Neuronal stem cell (in vitro differentiated cells): Measurements from ENCODE around the gene COG4.

Source experiments
- DNase-seq: peaks from one replicate; pipeline ENCODE4 v3.0.0-alpha.2; 2013; ENCODE audit warnings: low spot score
- H2AFZ ChIP-seq: one replicate; pipeline ENCODE4 v1.6.1; 2013; ENCODE audit warnings: mild to moderate bottlenecking, low read length, inconsistent platforms
- H2AK5ac ChIP-seq: 2 replicates; pipeline ENCODE4 v1.6.1; 2013; ENCODE audit warnings: low read depth, mild to moderate bottlenecking, inconsistent platforms, low read length, moderate library complexity, mixed read lengths
- H2BK120ac ChIP-seq: 2 replicates; pipeline ENCODE4 v1.6.1; 2013; ENCODE audit warnings: low read depth, mild to moderate bottlenecking, inconsistent platforms, low read length, moderate library complexity, mixed read lengths
- H2BK12ac ChIP-seq: one replicate; pipeline ENCODE4 v1.6.1; 2013; ENCODE audit warnings: low read length, inconsistent platforms
- H2BK15ac ChIP-seq: 2 replicates; pipeline ENCODE4 v1.6.1; 2013; ENCODE audit warnings: mild to moderate bottlenecking, low read length, inconsistent platforms, mixed read lengths
- H2BK5ac ChIP-seq: one replicate; pipeline ENCODE4 v1.6.1; 2013; ENCODE audit warnings: inconsistent platforms, mild to moderate bottlenecking, low read length, moderate library complexity
- H3K14ac ChIP-seq: one replicate; pipeline ENCODE4 v1.6.1; 2013; ENCODE audit warnings: low read length, inconsistent platforms
- H3K18ac ChIP-seq: 2 replicates; pipeline ENCODE4 v1.6.1; 2013; ENCODE audit warnings: low read length, inconsistent platforms
- H3K23ac ChIP-seq: 2 replicates; pipeline ENCODE4 v1.6.1; 2013; ENCODE audit warnings: low read depth, mild to moderate bottlenecking, mixed read lengths, low read length, inconsistent platforms; ENCODE audit not compliant: poor library complexity
- H3K27ac ChIP-seq: replicated peaks from 3 replicates; pipeline ENCODE4 v1.5.1; 2013; ENCODE audit warnings: low read length, inconsistent platforms
- H3K27me3 ChIP-seq, 3 experiments: 2 replicates each; pipeline ENCODE4 v1.6.1; 2013; ENCODE audit warnings: low read length in 3 of 3, mild to moderate bottlenecking in 2 of 3, inconsistent platforms in 1 of 3, low read depth in 1 of 3, mixed read lengths in 1 of 3, moderate library complexity in 1 of 3; ENCODE audit not compliant: control insufficient read depth in 3 of 3, insufficient read depth in 3 of 3
- H3K36me3 ChIP-seq, 2 donors: replicated peaks in 1 of 2; 2 replicates each; pipeline ENCODE4 v1.6.1; 2013; ENCODE audit warnings: low read length in 2 of 2; ENCODE audit not compliant: control insufficient read depth in 2 of 2, insufficient read depth in 2 of 2
- H3K4ac ChIP-seq: 2 replicates; pipeline ENCODE4 v1.6.1; 2013; ENCODE audit warnings: inconsistent platforms, mild to moderate bottlenecking, low read length, moderate library complexity
- H3K4me1 ChIP-seq, 2 donors: 1 replicate in 1 of 2; 2 replicates in 1 of 2; pipeline ENCODE4 v1.6.1; 2013; ENCODE audit warnings: low read length in 2 of 2, low read depth in 1 of 2; ENCODE audit not compliant: control insufficient read depth in 2 of 2, insufficient read depth in 1 of 2
- H3K4me2 ChIP-seq: one replicate; pipeline ENCODE4 v1.6.1; 2013; ENCODE audit warnings: mild to moderate bottlenecking, low read length, inconsistent platforms; ENCODE audit not compliant: insufficient read depth, poor library complexity, severe bottlenecking
- H3K4me3 ChIP-seq, 2 donors: 2 replicates each; pipeline ENCODE4 v1.5.1; 2013; ENCODE audit warnings: low read length in 2 of 2, mild to moderate bottlenecking in 2 of 2, inconsistent platforms in 1 of 2, moderate library complexity in 1 of 2
- H3K79me1 ChIP-seq: one replicate; pipeline ENCODE4 v1.6.1; 2013; ENCODE audit warnings: low read depth, mild to moderate bottlenecking, inconsistent platforms, low read length, moderate library complexity
- H3K9ac ChIP-seq: one replicate; pipeline ENCODE4 v1.6.1; 2013; ENCODE audit warnings: mild to moderate bottlenecking, low read depth, low read length, inconsistent platforms; ENCODE audit not compliant: poor library complexity
- H3K9me3 ChIP-seq, 2 donors: replicated peaks in 1 of 2; 2 replicates each; pipeline versions ENCODE3 to v1.6.1; 2013; ENCODE audit warnings: low read length in 2 of 2, mild to moderate bottlenecking in 2 of 2, inconsistent platforms in 1 of 2, low read depth in 1 of 2, mixed read lengths in 1 of 2, moderate library complexity in 1 of 2; ENCODE audit not compliant: control insufficient read depth in 2 of 2, insufficient read depth in 1 of 2
- H4K8ac ChIP-seq: one replicate; pipeline ENCODE4 v1.6.1; 2013; ENCODE audit warnings: low read depth, mild to moderate bottlenecking, inconsistent platforms, low read length, moderate library complexity
- H4K91ac ChIP-seq: one replicate; pipeline ENCODE4 v1.6.1; 2013; ENCODE audit warnings: low read length, low read depth, mild to moderate bottlenecking, inconsistent platforms; ENCODE audit not compliant: poor library complexity
- WGBS, 2 donors: extraction: QIAGEN DNeasy Blood & Tissue Kit; methylation state at CpG; one replicate each; pipeline ENCODE4 v1.1.7; 2013; ENCODE audit warnings: missing lambda C conversion rate in 2 of 2, mixed read lengths in 1 of 2; ENCODE audit not compliant: insufficient read length in 2 of 2, insufficient replicate concordance in 1 of 2; ENCODE audit errors: extremely low coverage in 2 of 2; 5-methylcytosine and 5-hydroxymethylcytosine counted together

COG4 gene

GRCh38 chr16:70496513-70496912 is 26.8 kb downstream of the COG4 start:
- H3K79me1 ChIP-seq, result no peaks in the 10 kb centered on the region
- H2AK5ac ChIP-seq, result no peak overlapping the region
- no peak overlapping the region for H4K8ac ChIP-seq
- no peak overlapping the region for H3K9ac ChIP-seq
- H3K4me1 ChIP-seq, result peaks cover 0 to 2% of the 10 kb centered on the region in 2 donors
- H3K18ac ChIP-seq, result no peak overlapping the region
- H2AFZ ChIP-seq, result no peak overlapping the region
- H3K27me3 ChIP-seq, result no peaks in the 10 kb centered on the region
- peaks cover 21 to 84% of the 10 kb centered on the region in 2 donors for H3K36me3 ChIP-seq
- no peak for DNase-seq
- no peaks in the 10 kb centered on the region for H3K9me3 ChIP-seq
- no peak overlapping the region for H3K27ac ChIP-seq
- no peak overlapping the region for H4K91ac ChIP-seq
- H3K23ac ChIP-seq, result no peak overlapping the region
- no peak overlapping the region for H3K4me3 ChIP-seq
- no peak overlapping the region for H2BK15ac ChIP-seq
- no peak overlapping the region for H2BK120ac ChIP-seq
- no peak overlapping the region for H3K4me2 ChIP-seq
- H2BK12ac ChIP-seq, result no peak overlapping the region
- H3K14ac ChIP-seq, result no peak overlapping the region
- no peak overlapping the region for H3K4ac ChIP-seq
- WGBS, 2 donors, result no CpG with 5 or more reads among the region's 6 CpGs
- H2BK5ac ChIP-seq, result no peak overlapping the region

DNA sequence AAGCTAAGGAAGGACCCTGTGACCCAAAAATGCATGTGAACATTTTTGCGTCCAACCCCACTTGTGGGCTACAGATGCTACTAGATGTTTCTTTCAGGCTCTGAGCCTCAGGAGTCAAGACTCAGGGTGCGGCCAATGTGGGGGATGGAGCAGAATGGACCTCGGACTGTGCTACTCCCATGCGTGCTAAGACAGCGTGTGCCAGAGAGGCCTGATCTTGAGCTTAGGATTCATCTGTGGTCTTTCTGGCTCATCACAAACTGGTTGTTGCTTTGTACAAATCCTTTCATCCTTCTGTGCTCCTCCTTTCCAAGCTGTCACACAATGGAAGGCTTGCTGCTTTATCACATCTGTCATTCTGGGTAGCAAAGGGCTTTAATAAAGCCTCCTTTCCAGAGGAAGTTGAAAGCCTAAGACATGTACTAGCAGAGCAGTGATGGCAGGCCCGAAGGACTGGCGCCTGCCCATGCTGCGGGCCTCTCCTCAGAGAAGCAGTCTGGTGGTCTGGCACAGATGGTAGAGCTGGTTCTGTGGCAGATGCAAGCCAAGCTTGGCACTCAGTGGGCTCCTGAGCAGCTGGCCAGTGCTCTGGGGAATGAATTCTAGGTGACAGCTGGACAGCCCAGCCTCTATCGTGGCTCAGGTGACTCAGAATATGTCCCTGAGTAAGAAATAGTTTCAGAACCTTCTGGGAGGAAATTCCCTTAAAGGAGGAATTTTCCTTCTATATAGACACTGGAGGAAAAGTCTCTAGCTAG is 27.8 kb downstream of the COG4 start:
- Histone ChIP-seq H3K9ac (no peak overlapping the region), H3K18ac (no peak overlapping the region), H3K4me2 (no peak overlapping the region), H2BK12ac (no peak overlapping the region), H2BK120ac (no peak overlapping the region), H3K4me1 (no peaks in the 10 kb centered on the region), H3K14ac (no peak overlapping the region), H3K23ac (no peak overlapping the region), H2BK15ac (no peak overlapping the region), H3K27ac (no peak overlapping the region), H4K8ac (no peak overlapping the region), H3K4me3 (no peak overlapping the region), H2AFZ (no peak overlapping the region), H2AK5ac (no peak overlapping the region), H3K36me3 (peaks cover 21 to 78% of the 10 kb centered on the region in 2 donors), H3K79me1 (no peaks in the 10 kb centered on the region), H3K9me3 (no peaks in the 10 kb centered on the region), H2BK5ac (no peak overlapping the region), H3K27me3 (no peaks in the 10 kb centered on the region), H4K91ac (no peak overlapping the region), H3K4ac (no peak overlapping the region)
- WGBS, 2 donors, result no CpG with 5 or more reads among the region's 9 CpGs
- no peak for DNase-seq

GRCh38 chr16:70494777-70495176 is 28.6 kb downstream of the COG4 start:
- no peak overlapping the region for H4K8ac ChIP-seq
- no peaks in the 10 kb centered on the region for H3K4me1 ChIP-seq
- H3K9ac ChIP-seq, result no peak overlapping the region
- H3K4me3 ChIP-seq, result no peak overlapping the region
- no peak for DNase-seq
- no peak overlapping the region for H2AFZ ChIP-seq
- no peak overlapping the region for H3K23ac ChIP-seq
- H2AK5ac ChIP-seq, result no peak overlapping the region
- H3K36me3 ChIP-seq, result peaks cover 25 to 77% of the 10 kb centered on the region in 2 donors
- no peak overlapping the region for H2BK15ac ChIP-seq
- H3K27ac ChIP-seq, result no peak overlapping the region
- no peak overlapping the region for H2BK120ac ChIP-seq
- WGBS, 2 donors, result no CpG with 5 or more reads among the region's 2 CpGs
- H3K4ac ChIP-seq, result no peak overlapping the region
- H3K79me1 ChIP-seq, result peaks cover 1% of the 10 kb centered on the region
- no peak overlapping the region for H3K4me2 ChIP-seq
- no peaks in the 10 kb centered on the region for H3K9me3 ChIP-seq
- H3K27me3 ChIP-seq, result no peaks in the 10 kb centered on the region
- no peak overlapping the region for H3K14ac ChIP-seq
- no peak overlapping the region for H2BK12ac ChIP-seq
- no peak overlapping the region for H4K91ac ChIP-seq
- H3K18ac ChIP-seq, result no peak overlapping the region
- H2BK5ac ChIP-seq, result no peak overlapping the region

- peaks cover 27 to 78% of the 10 kb centered on the region in 2 donors for H3K36me3 ChIP-seq
- H3K27ac ChIP-seq, result no peak overlapping the region
Observed at GRCh38 chr16:70494202-70494770, 29.1 kb downstream of the COG4 start.

More at GRCh38 chr16:70494202-70494770, 29.1 kb downstream of the COG4 start:
- no peak overlapping the region for H3K4me3 ChIP-seq
- H3K23ac ChIP-seq, result no peak overlapping the region
- no peak overlapping the region for H3K18ac ChIP-seq
- no peak overlapping the region for H4K91ac ChIP-seq
- no peak overlapping the region for H2AFZ ChIP-seq
- no peak overlapping the region for H2BK12ac ChIP-seq
- no CpG with 5 or more reads among the region's 5 CpGs for WGBS, 2 donors
- peaks cover 1% of the 10 kb centered on the region for H3K79me1 ChIP-seq
- H3K4me2 ChIP-seq, result no peak overlapping the region
- H3K14ac ChIP-seq, result no peak overlapping the region
- no peak overlapping the region for H2AK5ac ChIP-seq
- no peak overlapping the region for H2BK120ac ChIP-seq
- H2BK15ac ChIP-seq, result no peak overlapping the region
- H2BK5ac ChIP-seq, result no peak overlapping the region
- no peak for DNase-seq
- H3K9ac ChIP-seq, result no peak overlapping the region
- H3K4me1 ChIP-seq, result no peaks in the 10 kb centered on the region
- no peaks in the 10 kb centered on the region for H3K9me3 ChIP-seq
- no peak overlapping the region for H3K4ac ChIP-seq
- H4K8ac ChIP-seq, result no peak overlapping the region
- H3K27me3 ChIP-seq, result no peaks in the 10 kb centered on the region
